ENCODE measurements around the gene TMEM201.

DNA sequence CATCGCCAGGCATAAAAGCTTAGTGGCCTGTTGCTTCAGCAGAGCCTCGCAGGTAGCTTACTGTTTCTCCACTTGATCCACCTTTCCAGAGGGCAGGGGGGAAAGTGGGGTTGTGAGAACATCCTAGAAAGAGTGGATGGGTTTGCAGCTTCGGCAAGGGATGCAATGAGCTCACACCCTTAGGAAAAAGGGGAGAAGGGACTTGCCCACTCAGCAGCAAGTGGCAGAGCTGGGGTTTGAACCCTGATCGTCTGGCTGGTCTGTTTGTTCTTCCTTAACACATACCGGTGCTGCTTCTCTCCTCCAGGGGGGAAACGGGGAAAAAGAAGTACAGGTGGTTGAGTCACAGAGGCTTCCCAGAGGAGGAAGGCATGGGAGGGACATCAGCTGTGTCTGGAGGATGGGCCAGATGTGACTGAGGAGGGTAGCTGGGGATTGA lies 1.0 kb downstream of the TMEM201 start:
- TF ChIP-seq, protein P1, sequence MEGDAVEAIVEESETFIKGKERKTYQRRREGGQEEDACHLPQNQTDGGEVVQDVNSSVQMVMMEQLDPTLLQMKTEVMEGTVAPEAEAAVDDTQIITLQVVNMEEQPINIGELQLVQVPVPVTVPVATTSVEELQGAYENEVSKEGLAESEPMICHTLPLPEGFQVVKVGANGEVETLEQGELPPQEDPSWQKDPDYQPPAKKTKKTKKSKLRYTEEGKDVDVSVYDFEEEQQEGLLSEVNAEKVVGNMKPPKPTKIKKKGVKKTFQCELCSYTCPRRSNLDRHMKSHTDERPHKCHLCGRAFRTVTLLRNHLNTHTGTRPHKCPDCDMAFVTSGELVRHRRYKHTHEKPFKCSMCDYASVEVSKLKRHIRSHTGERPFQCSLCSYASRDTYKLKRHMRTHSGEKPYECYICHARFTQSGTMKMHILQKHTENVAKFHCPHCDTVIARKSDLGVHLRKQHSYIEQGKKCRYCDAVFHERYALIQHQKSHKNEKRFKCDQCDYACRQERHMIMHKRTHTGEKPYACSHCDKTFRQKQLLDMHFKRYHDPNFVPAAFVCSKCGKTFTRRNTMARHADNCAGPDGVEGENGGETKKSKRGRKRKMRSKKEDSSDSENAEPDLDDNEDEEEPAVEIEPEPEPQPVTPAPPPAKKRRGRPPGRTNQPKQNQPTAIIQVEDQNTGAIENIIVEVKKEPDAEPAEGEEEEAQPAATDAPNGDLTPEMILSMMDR (IDR thresholded peaks at IDR 0.05): no peak
- TF ChIP-seq POLR2A (IDR thresholded peaks at IDR 0.05): no peak
